Measurements from ENCODE around the gene BLCAP.

The BLCAP gene

DNA sequence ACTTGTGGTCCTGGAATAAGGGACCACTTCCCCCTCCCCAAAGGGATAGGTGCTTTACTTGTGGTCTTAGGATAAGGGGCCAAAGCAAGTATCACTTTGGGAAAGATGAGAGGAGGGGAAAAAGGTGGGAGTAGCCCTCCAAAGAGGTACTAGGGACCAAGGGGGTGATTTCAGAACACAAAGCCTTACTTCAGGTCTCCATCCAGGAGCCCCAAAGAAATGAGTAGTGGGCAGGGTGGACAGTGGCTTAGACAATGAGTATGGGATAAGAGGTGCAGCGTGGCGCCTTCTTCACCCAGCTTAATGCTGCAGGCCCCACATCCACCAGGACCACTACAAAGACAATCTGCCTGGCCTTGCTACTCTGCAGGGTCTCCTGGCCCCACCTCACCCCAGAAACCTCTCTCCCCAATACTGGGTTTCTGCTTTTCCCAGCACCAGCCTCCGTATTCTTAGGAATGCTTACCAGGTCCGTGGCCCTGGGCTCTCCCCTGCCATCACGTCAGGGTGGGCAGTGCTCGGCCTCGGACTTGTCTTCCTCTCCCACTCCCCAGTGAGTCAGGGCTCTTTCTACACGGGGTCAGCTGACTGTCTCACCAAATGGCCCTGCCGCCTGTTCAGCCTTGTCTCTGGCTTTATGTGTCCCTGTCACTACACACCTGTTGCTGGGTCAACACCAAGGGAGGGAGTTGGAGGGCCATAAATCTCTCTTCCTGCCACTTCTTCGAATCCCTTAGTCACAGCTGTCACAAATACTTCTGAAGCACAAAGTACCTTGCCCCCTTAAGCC lies 3.6 kb downstream of the BLCAP start:
- Histone ChIP-seq H3K23ac (ENCODE audit: low read length) (no peak overlapping the region), H4K8ac (ENCODE audit: low read depth, low read length) (no peak overlapping the region), H4K5ac (ENCODE audit: low read length) (no peak overlapping the region), H3K27ac (ENCODE audit: low read depth, low read length) (no peak overlapping the region), H2AK5ac (ENCODE audit: low read length) (no peak overlapping the region), H3K56ac (ENCODE audit: low read length) (no peak overlapping the region), H3K18ac (ENCODE audit: low read length) (no peak overlapping the region), H3K9ac (ENCODE audit: low read length) (no peak overlapping the region), H2BK15ac (replicated peaks; ENCODE audit: low read depth) (no peak overlapping the region), H2BK120ac (ENCODE audit: low read depth, low read length) (no peak overlapping the region), H3K27me3 (ENCODE audit: insufficient read depth, low read length, poor library complexity) (no peaks in the 10 kb centered on the region), H3K4me1 (ENCODE audit: control insufficient read depth, low read depth, low read length) (peaks cover 16% of the 10 kb centered on the region), H2BK5ac (ENCODE audit: low read length) (no peak overlapping the region), H3K79me1 (ENCODE audit: low read length) (peaks cover 37% of the 10 kb centered on the region), H3K79me2 (ENCODE audit: control insufficient read depth, insufficient read depth, low read length) (peaks cover 73% of the 10 kb centered on the region), H3K4ac (ENCODE audit: low read depth, low read length) (no peak overlapping the region), H3K4me3 (ENCODE audit: low read length) (no peak overlapping the region), H3K4me2 (ENCODE audit: low read length) (no peak overlapping the region), H3K36me3 (ENCODE audit: control insufficient read depth, insufficient read depth, low read length) (no peaks in the 10 kb centered on the region)
- DNase-seq = no peak
- no CpG with 5 or more reads among the region's 10 CpGs for WGBS (ENCODE audit: extremely low coverage, insufficient coverage, low lambda C conversion rate)

DNA sequence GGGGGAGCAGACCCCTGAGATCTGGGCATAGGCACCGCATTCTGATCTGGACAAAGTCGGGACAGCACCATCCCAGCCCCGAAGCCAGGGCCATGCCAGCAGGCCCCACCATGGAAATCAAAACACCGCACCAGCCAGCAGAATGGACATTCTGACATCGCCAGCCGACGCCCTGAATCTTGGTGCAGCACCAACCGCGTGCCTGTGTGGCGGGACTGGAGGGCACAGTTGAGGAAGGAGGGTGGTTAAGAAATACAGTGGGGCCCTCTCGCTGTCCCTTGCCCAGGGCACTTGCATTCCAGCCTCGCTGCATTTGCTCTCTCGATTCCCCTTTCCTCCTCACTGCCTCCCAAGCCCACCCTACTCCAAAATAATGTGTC lies 4.7 kb downstream of the BLCAP start:
- no peak for DNase-seq
- H3K4me3 ChIP-seq (ENCODE audit: low read length) = no peak overlapping the region
- H2BK15ac ChIP-seq (replicated peaks; ENCODE audit: low read depth) = no peak overlapping the region

DNA sequence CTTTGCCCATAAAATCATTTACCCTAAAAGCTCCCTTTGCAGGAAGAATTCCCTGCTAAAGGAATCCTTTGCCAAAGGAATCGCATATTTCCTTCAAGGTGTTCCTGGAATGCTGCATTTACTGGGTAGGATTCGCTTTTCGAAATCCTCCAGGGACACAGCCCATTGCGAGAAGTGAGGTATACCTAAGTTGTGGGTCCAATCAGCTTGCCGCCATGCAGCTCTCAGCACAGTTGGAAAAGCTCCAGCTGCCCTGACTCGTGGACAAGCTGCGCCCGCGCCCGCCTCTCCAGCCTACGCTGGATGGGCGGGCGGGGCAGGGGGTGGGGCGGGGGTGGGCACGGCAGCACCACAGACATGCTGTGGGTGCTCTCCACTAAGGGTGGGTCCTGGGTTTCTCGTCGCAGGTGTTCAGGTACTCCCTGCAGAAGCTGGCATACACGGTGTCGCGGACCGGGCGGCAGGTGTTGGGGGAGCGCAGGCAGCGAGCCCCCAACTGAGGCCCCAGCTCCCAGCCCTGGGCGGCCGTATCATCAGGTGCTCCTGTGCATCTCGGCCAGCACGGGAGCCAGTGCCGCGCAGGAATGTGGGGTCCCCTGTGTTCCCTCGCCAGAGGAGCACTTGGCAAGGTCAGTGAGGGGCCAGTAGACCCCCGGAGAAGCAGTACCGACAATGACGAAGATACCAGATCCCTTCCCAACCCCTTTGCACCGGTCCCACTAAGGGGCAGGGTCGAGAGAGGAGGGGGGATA lies 5.2 kb downstream of the BLCAP start:
- Histone ChIP-seq H3K18ac (ENCODE audit: low read length) (no peak overlapping the region), H3K4ac (ENCODE audit: low read depth, low read length) (no peak overlapping the region), H3K4me1 (ENCODE audit: control insufficient read depth, low read depth, low read length) (peaks cover 16% of the 10 kb centered on the region), H3K36me3 (ENCODE audit: control insufficient read depth, insufficient read depth, low read length) (no peaks in the 10 kb centered on the region), H3K27ac (ENCODE audit: low read depth, low read length) (no peak overlapping the region), H3K23ac (ENCODE audit: low read length) (no peak overlapping the region), H3K9ac (ENCODE audit: low read length) (no peak overlapping the region), H3K79me2 (ENCODE audit: control insufficient read depth, insufficient read depth, low read length) (peaks cover 86% of the 10 kb centered on the region), H3K4me3 (ENCODE audit: low read length) (no peak overlapping the region), H3K79me1 (ENCODE audit: low read length) (peaks cover 48% of the 10 kb centered on the region), H3K56ac (ENCODE audit: low read length) (no peak overlapping the region), H4K8ac (ENCODE audit: low read depth, low read length) (no peak overlapping the region), H2BK120ac (ENCODE audit: low read depth, low read length) (no peak overlapping the region), H3K27me3 (ENCODE audit: insufficient read depth, low read length, poor library complexity) (no peaks in the 10 kb centered on the region), H2BK15ac (replicated peaks; ENCODE audit: low read depth) (no peak overlapping the region), H2AK5ac (ENCODE audit: low read length) (no peak overlapping the region), H3K4me2 (ENCODE audit: low read length) (no peak overlapping the region), H2BK5ac (ENCODE audit: low read length) (no peak overlapping the region), H4K5ac (ENCODE audit: low read length) (no peak overlapping the region)
- DNase-seq = peak; percentile 82
- no CpG with 5 or more reads among the region's 36 CpGs for WGBS (ENCODE audit: extremely low coverage, insufficient coverage, low lambda C conversion rate)

More for the DNA sequence above, 4.7 kb downstream of the BLCAP start:
- H3K79me2 ChIP-seq (ENCODE audit: control insufficient read depth, insufficient read depth, low read length) = peaks cover 83% of the 10 kb centered on the region
- no peak overlapping the region for H4K8ac ChIP-seq (ENCODE audit: low read depth, low read length)
- no peak overlapping the region for H4K5ac ChIP-seq (ENCODE audit: low read length)
- H3K18ac ChIP-seq (ENCODE audit: low read length) = no peak overlapping the region
- H3K9ac ChIP-seq (ENCODE audit: low read length) = no peak overlapping the region
- no peak overlapping the region for H3K27ac ChIP-seq (ENCODE audit: low read depth, low read length)
- peaks cover 16% of the 10 kb centered on the region for H3K4me1 ChIP-seq (ENCODE audit: control insufficient read depth, low read depth, low read length)
- WGBS (ENCODE audit: extremely low coverage, insufficient coverage, low lambda C conversion rate) = no CpG with 5 or more reads among the region's 13 CpGs
- no peak overlapping the region for H2BK5ac ChIP-seq (ENCODE audit: low read length)
- H3K36me3 ChIP-seq (ENCODE audit: control insufficient read depth, insufficient read depth, low read length) = no peaks in the 10 kb centered on the region
- H3K4ac ChIP-seq (ENCODE audit: low read depth, low read length) = no peak overlapping the region
- no peak overlapping the region for H3K4me2 ChIP-seq (ENCODE audit: low read length)
- H3K79me1 ChIP-seq (ENCODE audit: low read length) = peaks cover 44% of the 10 kb centered on the region
- peak overlapping the region; percentile 30 for H3K56ac ChIP-seq (ENCODE audit: low read length)
- H3K23ac ChIP-seq (ENCODE audit: low read length) = no peak overlapping the region
- no peak overlapping the region for H2BK120ac ChIP-seq (ENCODE audit: low read depth, low read length)
- H2AK5ac ChIP-seq (ENCODE audit: low read length) = no peak overlapping the region
- H3K27me3 ChIP-seq (ENCODE audit: insufficient read depth, low read length, poor library complexity) = no peaks in the 10 kb centered on the region

DNA sequence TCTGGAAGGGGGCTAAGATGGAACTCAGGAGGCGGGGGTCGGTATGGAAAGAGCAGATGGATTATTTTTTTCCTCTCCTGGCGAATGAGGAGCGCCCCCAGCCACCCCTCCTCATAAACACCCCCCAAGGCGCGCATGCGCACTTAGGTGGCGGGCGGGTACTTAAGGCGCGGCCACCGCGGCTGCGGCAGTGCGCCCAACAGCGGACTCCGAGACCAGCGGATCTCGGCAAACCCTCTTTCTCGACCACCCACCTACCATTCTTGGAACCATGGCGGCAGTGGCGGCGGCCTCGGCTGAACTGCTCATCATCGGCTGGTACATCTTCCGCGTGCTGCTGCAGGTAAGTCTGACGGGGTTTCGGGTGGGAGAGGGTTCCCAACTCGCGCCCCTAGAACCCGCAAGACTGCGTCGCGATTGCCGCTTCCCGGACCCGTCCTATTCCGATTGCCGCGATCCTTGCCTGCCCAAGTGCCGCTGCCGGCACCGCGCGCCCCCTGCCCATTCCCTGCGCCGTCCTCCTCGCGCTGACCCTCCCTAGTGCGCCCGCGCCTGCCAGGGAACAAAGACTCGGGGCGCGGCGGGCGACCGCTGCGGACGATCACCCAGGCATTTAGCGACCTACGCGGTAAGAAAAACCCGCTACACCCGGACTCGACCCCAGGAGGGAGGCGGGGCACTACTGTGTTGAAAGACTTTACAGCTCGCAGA lies 6.5 kb downstream of the BLCAP start, which contains the start of gene NNAT:
TSS of gene NNAT (plus strand) at position 190 of the 711 bp plus-strand sequence. CDS start at position 272, 82 bp downstream.
- no peaks in the 10 kb centered on the region for H3K36me3 ChIP-seq (ENCODE audit: control insufficient read depth, insufficient read depth, low read length)

DNA sequence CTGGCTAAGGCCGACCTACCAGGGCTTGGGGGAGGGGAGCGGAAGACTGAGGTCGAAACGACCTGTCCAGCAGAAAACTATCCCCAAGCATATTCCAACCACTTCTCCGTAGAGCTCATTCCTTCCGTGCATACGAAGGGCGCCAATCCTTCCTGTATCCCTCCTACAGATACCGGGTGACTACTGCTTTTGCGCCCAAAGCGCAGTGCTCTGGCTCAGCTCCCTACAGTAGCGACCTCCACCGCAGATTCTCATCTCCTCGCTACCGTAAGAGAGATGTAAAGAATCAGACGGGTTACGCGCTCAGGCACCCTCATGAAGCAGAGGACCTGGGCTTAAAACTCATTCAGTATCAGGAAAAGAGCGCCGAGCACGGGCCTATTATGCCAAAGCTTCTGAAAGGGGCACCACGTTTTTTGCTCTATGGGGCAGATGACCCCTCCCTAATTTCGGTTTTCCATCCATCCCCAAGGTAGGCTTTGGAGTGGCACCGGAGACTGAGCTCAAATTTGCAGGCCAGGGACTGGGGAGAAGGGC lies 7.2 kb downstream of the BLCAP start:
- Histone ChIP-seq H3K9ac (ENCODE audit: low read length) (peak overlapping the region; percentile 54), H3K4me3 (ENCODE audit: low read length) (no peak overlapping the region), H3K56ac (ENCODE audit: low read length) (peak overlapping the region; percentile 54), H3K18ac (ENCODE audit: low read length) (no peak overlapping the region), H3K27me3 (ENCODE audit: insufficient read depth, low read length, poor library complexity) (no peaks in the 10 kb centered on the region), H3K4ac (ENCODE audit: low read depth, low read length) (no peak overlapping the region), H3K27ac (ENCODE audit: low read depth, low read length) (no peak overlapping the region), H3K79me1 (ENCODE audit: low read length) (peaks cover 48% of the 10 kb centered on the region), H3K23ac (ENCODE audit: low read length) (peak overlapping the region; percentile 6), H3K4me1 (ENCODE audit: control insufficient read depth, low read depth, low read length) (peaks cover 12% of the 10 kb centered on the region), H3K79me2 (ENCODE audit: control insufficient read depth, insufficient read depth, low read length) (peaks cover 78% of the 10 kb centered on the region), H2AK5ac (ENCODE audit: low read length) (no peak overlapping the region), H4K5ac (ENCODE audit: low read length) (no peak overlapping the region), H2BK15ac (replicated peaks; ENCODE audit: low read depth) (no peak overlapping the region), H2BK5ac (ENCODE audit: low read length) (no peak overlapping the region), H3K4me2 (ENCODE audit: low read length) (peak overlapping the region; percentile 45), H4K8ac (ENCODE audit: low read depth, low read length) (no peak overlapping the region), H3K36me3 (ENCODE audit: control insufficient read depth, insufficient read depth, low read length) (no peaks in the 10 kb centered on the region), H2BK120ac (ENCODE audit: low read depth, low read length) (no peak overlapping the region)
- DNase-seq = no peak
- no CpG with 5 or more reads among the region's 24 CpGs for WGBS (ENCODE audit: extremely low coverage, insufficient coverage, low lambda C conversion rate)

More for the DNA sequence above, 6.5 kb downstream of the BLCAP start, which contains the start of gene NNAT:
- DNase-seq = peak; percentile 59
- Histone ChIP-seq H3K23ac (ENCODE audit: low read length) (peak within 1 kb of the TSS; percentile 31), H3K4me2 (ENCODE audit: low read length) (peak within 1 kb of the TSS; percentile 45), H3K27me3 (ENCODE audit: insufficient read depth, low read length, poor library complexity) (no peaks in the 10 kb centered on the region), H3K79me1 (ENCODE audit: low read length) (peaks cover 48% of the 10 kb centered on the region), H3K56ac (ENCODE audit: low read length) (peak within 1 kb of the TSS; percentile 81), H3K4me3 (ENCODE audit: low read length) (peak within 1 kb of the TSS; percentile 43), H3K18ac (ENCODE audit: low read length) (no peak within 1 kb of the TSS), H2BK15ac (replicated peaks; ENCODE audit: low read depth) (no peak within 1 kb of the TSS), H3K4me1 (ENCODE audit: control insufficient read depth, low read depth, low read length) (peaks cover 16% of the 10 kb centered on the region), H4K5ac (ENCODE audit: low read length) (no peak within 1 kb of the TSS), H3K4ac (ENCODE audit: low read depth, low read length) (no peak within 1 kb of the TSS), H2AK5ac (ENCODE audit: low read length) (no peak within 1 kb of the TSS), H4K8ac (ENCODE audit: low read depth, low read length) (no peak within 1 kb of the TSS), H3K79me2 (ENCODE audit: control insufficient read depth, insufficient read depth, low read length) (peaks cover 84% of the 10 kb centered on the region), H3K27ac (ENCODE audit: low read depth, low read length) (no peak within 1 kb of the TSS), H2BK5ac (ENCODE audit: low read length) (no peak within 1 kb of the TSS), H3K9ac (ENCODE audit: low read length) (peak within 1 kb of the TSS; percentile 63), H2BK120ac (ENCODE audit: low read depth, low read length) (no peak within 1 kb of the TSS)
- WGBS (ENCODE audit: extremely low coverage, insufficient coverage, low lambda C conversion rate) = no CpG with 5 or more reads among the region's 69 CpGs
